H1 (cell line): Measurements from ENCODE around the gene SLC35E1. TPM values are rescaled to one million over a fixed set of nuclear protein-coding genes. Genes with fewer than 3 reads are reported as not detected.

ENCODE experiments used
- CTCF ChIA-PET: fragments of 300-600 bp; sonication (Branson Sonifier 250); formaldehyde crosslinking; loops from one replicate; lab custom pipeline; 2021; ENCODE audit not compliant: partially characterized antibody; lab: Charles Lee
- POLR2A ChIA-PET: fragments of 300-600 bp; sonication (Branson Sonifier 250); formaldehyde crosslinking; loops from one replicate; lab custom pipeline; 2021; ENCODE audit warnings: inconsistent platforms; ENCODE audit not compliant: partially characterized antibody; lab: Charles Lee
- DNase-seq, 2 experiments: peaks; one replicate each; pipeline versions ENCODE4 v3.0.0 to v3.0.0-alpha.2; 2010 to 2022; ENCODE audit warnings: low spot score in 2 of 2, low read depth in 1 of 2, mixed read lengths in 1 of 2
- FAIRE-seq: peaks from 2 replicates; lab custom pipeline; 2011; peaks lifted over from hg19 to GRCh38; lab: Jason Lieb, UNC
- H2AFZ ChIP-seq: 2 replicates; pipeline ENCODE4 v1.8.1; 2012; ENCODE audit warnings: low read length, inconsistent platforms
- H2AK5ac ChIP-seq: 2 replicates; pipeline ENCODE4 v1.6.1; 2013; ENCODE audit warnings: low read depth, low read length
- H2BK120ac ChIP-seq: replicated peaks from 2 replicates; pipeline ENCODE3; 2013; ENCODE audit warnings: low read depth, low read length, inconsistent platforms
- H2BK12ac ChIP-seq: 2 replicates; pipeline ENCODE4 v1.6.1; 2013; ENCODE audit warnings: low read depth, low read length
- H2BK15ac ChIP-seq: 2 replicates; pipeline ENCODE4 v1.6.1; 2013; ENCODE audit warnings: low read length
- H2BK20ac ChIP-seq: 2 replicates; pipeline ENCODE4 v1.6.1; 2013; ENCODE audit warnings: low read length
- H2BK5ac ChIP-seq: 2 replicates; pipeline ENCODE4 v1.6.1; 2013; ENCODE audit warnings: low read depth, low read length
- H3K14ac ChIP-seq: 2 replicates; pipeline ENCODE4 v1.6.1; 2013; ENCODE audit warnings: inconsistent platforms; ENCODE audit not compliant: insufficient read length
- H3K18ac ChIP-seq: 2 replicates; pipeline ENCODE4 v1.6.1; 2013; ENCODE audit warnings: low read length; ENCODE audit errors: extremely low read depth
- H3K23ac ChIP-seq: 2 replicates; pipeline ENCODE4 v1.6.1; 2013; ENCODE audit warnings: inconsistent platforms; ENCODE audit not compliant: insufficient read length
- H3K23me2 ChIP-seq: 2 replicates; pipeline ENCODE4 v1.6.1; 2013; ENCODE audit warnings: low read depth, low read length
- H3K27ac ChIP-seq: 2 replicates; pipeline ENCODE4 v1.6.1; 2011; ENCODE audit warnings: low read depth, low read length, inconsistent platforms
- H3K27me3 ChIP-seq, 4 experiments: replicated peaks in 1 of 4; 1 replicate in 1 of 4; 2 replicates in 3 of 4; pipeline versions ENCODE4 v1.6.1 to v1.8.1; 2011 to 2013; ENCODE audit warnings: low read length in 3 of 4, mild to moderate bottlenecking in 3 of 4, inconsistent platforms in 2 of 4, mixed read lengths in 2 of 4, moderate library complexity in 1 of 4; ENCODE audit not compliant: control insufficient read depth in 3 of 4, insufficient read depth in 3 of 4; ENCODE audit errors: extremely low read depth in 1 of 4
- H3K36me3 ChIP-seq, 4 experiments: 2 replicates each; pipeline versions ENCODE4 v1.6.1 to v1.8.1; 2011 to 2013; ENCODE audit warnings: mild to moderate bottlenecking in 4 of 4, low read length in 3 of 4, moderate library complexity in 2 of 4, control low read depth in 1 of 4, inconsistent platforms in 1 of 4; ENCODE audit not compliant: insufficient read depth in 4 of 4, control insufficient read depth in 2 of 4
- H3K4ac ChIP-seq: replicated peaks from 2 replicates; pipeline ENCODE3; 2013; ENCODE audit warnings: low read length, low read depth, mixed read lengths, inconsistent platforms; ENCODE audit not compliant: insufficient read length
- H3K4me1 ChIP-seq, 4 experiments: replicated peaks in 1 of 4; 1 replicate in 1 of 4; 2 replicates in 3 of 4; pipeline versions ENCODE4 v1.6.1 to v1.8.1; 2011 to 2013; ENCODE audit warnings: low read length in 3 of 4, inconsistent platforms in 2 of 4, mixed read lengths in 1 of 4; ENCODE audit not compliant: insufficient read depth in 4 of 4, control insufficient read depth in 3 of 4
- H3K4me2 ChIP-seq, 2 experiments: 2 replicates each; pipeline versions ENCODE4 v1.6.1 to v1.8.1; 2011 to 2013; ENCODE audit warnings: low read depth in 2 of 2, low read length in 2 of 2, control low read depth in 1 of 2, inconsistent platforms in 1 of 2, mild to moderate bottlenecking in 1 of 2; ENCODE audit not compliant: insufficient read depth in 1 of 2
- H3K4me3 ChIP-seq, 4 experiments: fragments of 200-600, 300-600 bp in 1 of 4; sonication (generic), shearing (Covaris generic), sonication (Bioruptor Twin) in 1 of 4; 2 replicates each; pipeline versions ENCODE4 v1.5.1 to v1.8.1; 2011 to 2016; ENCODE audit warnings: low read length in 4 of 4, low read depth in 3 of 4, control low read depth in 2 of 4, inconsistent platforms in 2 of 4, mild to moderate bottlenecking in 2 of 4, mixed read lengths in 1 of 4, moderate library complexity in 1 of 4; ENCODE audit not compliant: insufficient read depth in 2 of 4; ENCODE audit errors: extremely low read depth in 1 of 4
- H3K56ac ChIP-seq: replicated peaks from 2 replicates; pipeline ENCODE3; 2013; ENCODE audit warnings: low read depth, mild to moderate bottlenecking, mixed read lengths, low read length, inconsistent platforms; ENCODE audit not compliant: insufficient read length
- H3K79me1 ChIP-seq: 2 replicates; pipeline ENCODE4 v1.6.1; 2013; ENCODE audit warnings: low read depth, low read length, control low read depth
- H3K79me2 ChIP-seq, 2 experiments: 2 replicates each; pipeline versions ENCODE4 v1.6.1 to v1.8.1; 2012 to 2013; ENCODE audit warnings: low read length in 2 of 2, mild to moderate bottlenecking in 2 of 2, inconsistent platforms in 1 of 2; ENCODE audit not compliant: insufficient read depth in 2 of 2, control insufficient read depth in 1 of 2
- H3K9ac ChIP-seq, 4 experiments: replicated peaks in 1 of 4; 1 replicate in 1 of 4; 2 replicates in 3 of 4; pipeline versions ENCODE4 v1.6.1 to v1.8.1; 2011 to 2013; ENCODE audit warnings: low read depth in 3 of 4, low read length in 3 of 4, control low read depth in 2 of 4, mild to moderate bottlenecking in 2 of 4, moderate library complexity in 2 of 4, inconsistent platforms in 1 of 4; ENCODE audit errors: extremely low read depth in 1 of 4
- H3K9me3 ChIP-seq, 2 experiments: 2 replicates each; pipeline versions ENCODE4 v1.6.1 to v1.8.1; 2012 to 2013; ENCODE audit warnings: mild to moderate bottlenecking in 2 of 2, moderate library complexity in 2 of 2, control low read depth in 1 of 2, inconsistent platforms in 1 of 2, low read depth in 1 of 2, low read length in 1 of 2, mixed read lengths in 1 of 2; ENCODE audit not compliant: insufficient read depth in 2 of 2
- H4K20me1 ChIP-seq, 2 experiments: replicated peaks in 1 of 2; 2 replicates each; pipeline versions ENCODE3 to v1.8.1; 2011 to 2013; ENCODE audit warnings: inconsistent platforms in 2 of 2, low read length in 2 of 2, mild to moderate bottlenecking in 1 of 2; ENCODE audit not compliant: insufficient read depth in 2 of 2, control insufficient read depth in 1 of 2
- H4K5ac ChIP-seq: 2 replicates; pipeline ENCODE4 v1.6.1; 2013; ENCODE audit warnings: low read length, low read depth, mixed read lengths, inconsistent platforms; ENCODE audit not compliant: insufficient read length
- H4K8ac ChIP-seq: 2 replicates; pipeline ENCODE4 v1.8.0; 2013; ENCODE audit warnings: mild to moderate bottlenecking, moderate library complexity, low read length, inconsistent platforms; ENCODE audit not compliant: insufficient read depth; ENCODE audit errors: extremely low read depth
- H4K91ac ChIP-seq: replicated peaks from 2 replicates; pipeline ENCODE3; 2013; ENCODE audit warnings: low read length, mixed read lengths, inconsistent platforms; ENCODE audit not compliant: insufficient read length
- PHF8 ChIP-seq: fragments of 200-600 bp; sonication (generic); conservative IDR thresholded peaks from 2 replicates; pipeline ENCODE4 v1.7.1; 2012; ENCODE audit warnings: low read depth, mild to moderate bottlenecking, inconsistent platforms, low read length, moderate library complexity
- POU5F1 ChIP-seq: IDR thresholded peaks from 2 replicates; pipeline ENCODE4 v1.6.1; 2011; ENCODE audit warnings: low read depth, mild to moderate bottlenecking, low read length, moderate library complexity
- RXRA ChIP-seq: IDR thresholded peaks from 2 replicates; pipeline ENCODE4 v1.6.1; 2011; ENCODE audit warnings: low read depth, mild to moderate bottlenecking, low read length, moderate library complexity; ENCODE audit not compliant: insufficient read depth
- SP4 ChIP-seq: IDR thresholded peaks from 2 replicates; pipeline ENCODE4 v1.6.1; 2012; ENCODE audit warnings: low read length, inconsistent platforms
- WGBS, 2 experiments: shearing (Covaris generic) in 1 of 2; methylation state at CpG; one replicate each; pipeline versions ENCODE4 v1.1.6 to v1.1.7; 2013 to 2015; ENCODE audit warnings: low lambda C conversion rate in 2 of 2, mixed read lengths in 2 of 2, inconsistent platforms in 1 of 2, low coverage in 1 of 2, missing lambda C conversion rate in 1 of 2; ENCODE audit not compliant: insufficient replicate concordance in 2 of 2, insufficient coverage in 1 of 2, insufficient read length in 1 of 2; ENCODE audit errors: extremely low coverage in 1 of 2, missing lambda C conversion rate in 1 of 2; 5-methylcytosine and 5-hydroxymethylcytosine counted together
- polyA plus RNA-seq, 7 experiments: library from polyadenylated mRNA; depleted of rRNA in 3 of 7; stranded (reverse) in 5 of 7; unstranded in 2 of 7; fragments of >200 nt in 5 of 7; fragments of 200-250 nt in 2 of 7; gene quantifications; 1 replicate in 5 of 7; 2 replicates in 1 of 7; 4 replicates in 1 of 7; pipeline versions ENCODE4 v1.2.1 to v1.2.3, GENCODE V29; 2011 to 2013; ENCODE audit warnings: missing spikeins in 2 of 7, mixed read lengths in 2 of 7
- total RNA-seq: library from RNA; stranded (reverse); fragmentation: NEBNext Ultra II Directional; extraction: Animal tissue kit (Norgen Biotek cat#: 25700); gene quantifications from 2 replicates; pipeline ENCODE4 v1.2.1, GENCODE V29; 2021
- TF ChIP-seq, protein P1 (sequence below): IDR thresholded peaks from 2 replicates; pipeline ENCODE4 v1.6.1; 2011; ENCODE audit warnings: low read length, improper control_type of control experiment
- TF ChIP-seq, protein P2 (sequence below): IDR thresholded peaks from 2 replicates; pipeline ENCODE4 v1.6.1; 2011; ENCODE audit warnings: low read depth, mild to moderate bottlenecking, low read length; ENCODE audit not compliant: insufficient read depth
- TF ChIP-seq, protein P3 (sequence below), 3 experiments: IDR thresholded peaks; 1 replicate in 2 of 3; 2 replicates in 1 of 3; pipeline versions ENCODE4 v1.5.1 to v1.6.1; 2011; ENCODE audit warnings: low read length in 3 of 3, mild to moderate bottlenecking in 3 of 3, inconsistent platforms in 2 of 3, low read depth in 1 of 3, moderate library complexity in 1 of 3; ENCODE audit not compliant: insufficient read depth in 1 of 3; ENCODE audit errors: control extremely low read depth in 1 of 3

Gene SLC35E1
- total and polyA plus RNA-seq, 2 of the 8 experiments (the other 6 are each of a cell fraction or from before 2014, with no cell fraction given), result 26.0 to 31.9 TPM

DNA sequence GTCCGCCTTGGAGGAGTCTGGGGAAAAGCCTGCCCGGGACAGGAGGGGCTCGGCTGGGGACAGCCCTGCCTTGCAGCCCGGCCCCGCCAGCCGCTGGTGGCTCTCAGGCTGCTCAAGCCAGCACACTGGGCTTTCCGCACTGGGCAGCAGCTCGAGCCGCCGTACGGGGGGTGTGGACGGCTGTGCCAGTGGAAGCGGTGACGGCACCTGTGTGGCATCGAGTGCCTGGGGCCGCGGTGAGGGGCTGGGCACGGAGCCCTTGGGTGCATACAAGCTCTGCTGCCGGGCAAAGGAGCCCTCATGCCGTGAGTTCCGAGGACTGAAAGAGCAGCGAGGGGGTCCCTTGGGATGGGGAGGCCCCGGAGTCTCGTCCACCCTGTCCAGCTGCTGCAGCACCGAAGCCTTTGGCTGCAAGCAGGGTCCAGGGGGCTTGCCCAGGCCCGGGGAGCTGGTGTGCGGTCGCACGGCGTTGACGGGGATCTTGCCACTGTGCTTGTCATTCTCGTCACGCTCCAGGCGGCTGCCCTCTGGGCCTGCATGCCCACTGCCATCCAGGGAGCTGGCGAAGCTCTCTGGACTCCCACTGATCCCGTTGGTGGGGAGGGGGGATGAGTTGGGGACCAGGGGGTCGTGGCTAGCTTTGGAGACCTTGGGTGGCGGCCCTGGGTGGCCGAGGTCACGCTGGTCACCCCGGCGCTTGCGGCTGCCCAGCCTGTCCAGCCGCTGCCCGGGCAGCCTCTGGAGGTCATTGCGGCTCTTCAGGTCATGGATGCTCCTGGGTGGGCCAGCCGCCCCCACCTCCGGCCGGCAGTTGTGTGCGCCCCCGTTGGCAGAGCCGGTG is 4.7 kb upstream of the SLC35E1 start:
- Histone ChIP-seq H4K20me1 (peaks cover 16 to 26% of the 10 kb centered on the region in 2 experiments), H4K8ac (peak overlapping the region; percentile 35; the same call in 1 of the 2 replicates), H3K4me2 (no peak overlapping the region), H2BK15ac (no peak overlapping the region), H3K4me1 (peaks cover 0 to 3% (median 0%) of the 10 kb centered on the region in 4 experiments; a peak in 4 of 7 replicates), H2BK5ac (no peak overlapping the region), H3K27ac (no peak overlapping the region), H2AFZ (no peak overlapping the region), H3K36me3 (peaks cover 0 to 18% (median 7%) of the 10 kb centered on the region in 4 experiments; a peak in 6 of 8 replicates), H2BK20ac (no peak overlapping the region), H3K79me1 (peaks cover 33% of the 10 kb centered on the region), H3K18ac (no peak overlapping the region), H3K4ac (no peak overlapping the region), H3K4me3 (no peak overlapping the region), H3K14ac (no peak overlapping the region), H2BK120ac (no peak overlapping the region), H3K27me3 (no peaks in the 10 kb centered on the region), H3K79me2 (peaks cover 0 to 62% of the 10 kb centered on the region in 2 experiments; a peak in 2 of 4 replicates), H3K9ac (no peak overlapping the region), H2BK12ac (no peak overlapping the region), H3K23me2 (peaks cover 4% of the 10 kb centered on the region; the same call in 1 of the 2 replicates), H3K56ac (no peak overlapping the region), H4K5ac (no peak overlapping the region), H4K91ac (no peak overlapping the region), H3K9me3 (no peaks in the 10 kb centered on the region), H2AK5ac (no peak overlapping the region), H3K23ac (no peak overlapping the region)
- ChIA-PET POLR2A (interaction anchor here (0.7 to 2.6 kb wide), 6 partner anchors 7 to 51 kb away, joined by 3 to 11 read pairs (median 4); partner anchors contain the start of gene MED26), CTCF (interaction anchor here (0.7 kb wide), 1 partner anchor 70 kb away, joined by 3 read pairs; no protein-coding TSS in a partner anchor)
- no peak for FAIRE-seq
- 91% methylated on average over 42 of the region's 52 CpGs; no CpG with 5 or more reads in 1 of the 2 experiments for WGBS, 2 experiments
- DNase-seq, result no peak
- no peak for TF ChIP-seq SP4
- TF ChIP-seq RXRA, result no peak
- TF ChIP-seq, protein P1, sequence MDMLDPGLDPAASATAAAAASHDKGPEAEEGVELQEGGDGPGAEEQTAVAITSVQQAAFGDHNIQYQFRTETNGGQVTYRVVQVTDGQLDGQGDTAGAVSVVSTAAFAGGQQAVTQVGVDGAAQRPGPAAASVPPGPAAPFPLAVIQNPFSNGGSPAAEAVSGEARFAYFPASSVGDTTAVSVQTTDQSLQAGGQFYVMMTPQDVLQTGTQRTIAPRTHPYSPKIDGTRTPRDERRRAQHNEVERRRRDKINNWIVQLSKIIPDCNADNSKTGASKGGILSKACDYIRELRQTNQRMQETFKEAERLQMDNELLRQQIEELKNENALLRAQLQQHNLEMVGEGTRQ, result no peak
- TF ChIP-seq POU5F1, result no peak
- no peak for TF ChIP-seq PHF8
- TF ChIP-seq, protein P2, sequence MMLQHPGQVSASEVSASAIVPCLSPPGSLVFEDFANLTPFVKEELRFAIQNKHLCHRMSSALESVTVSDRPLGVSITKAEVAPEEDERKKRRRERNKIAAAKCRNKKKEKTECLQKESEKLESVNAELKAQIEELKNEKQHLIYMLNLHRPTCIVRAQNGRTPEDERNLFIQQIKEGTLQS, result no peak
- TF ChIP-seq, protein P3, sequence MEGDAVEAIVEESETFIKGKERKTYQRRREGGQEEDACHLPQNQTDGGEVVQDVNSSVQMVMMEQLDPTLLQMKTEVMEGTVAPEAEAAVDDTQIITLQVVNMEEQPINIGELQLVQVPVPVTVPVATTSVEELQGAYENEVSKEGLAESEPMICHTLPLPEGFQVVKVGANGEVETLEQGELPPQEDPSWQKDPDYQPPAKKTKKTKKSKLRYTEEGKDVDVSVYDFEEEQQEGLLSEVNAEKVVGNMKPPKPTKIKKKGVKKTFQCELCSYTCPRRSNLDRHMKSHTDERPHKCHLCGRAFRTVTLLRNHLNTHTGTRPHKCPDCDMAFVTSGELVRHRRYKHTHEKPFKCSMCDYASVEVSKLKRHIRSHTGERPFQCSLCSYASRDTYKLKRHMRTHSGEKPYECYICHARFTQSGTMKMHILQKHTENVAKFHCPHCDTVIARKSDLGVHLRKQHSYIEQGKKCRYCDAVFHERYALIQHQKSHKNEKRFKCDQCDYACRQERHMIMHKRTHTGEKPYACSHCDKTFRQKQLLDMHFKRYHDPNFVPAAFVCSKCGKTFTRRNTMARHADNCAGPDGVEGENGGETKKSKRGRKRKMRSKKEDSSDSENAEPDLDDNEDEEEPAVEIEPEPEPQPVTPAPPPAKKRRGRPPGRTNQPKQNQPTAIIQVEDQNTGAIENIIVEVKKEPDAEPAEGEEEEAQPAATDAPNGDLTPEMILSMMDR (IDR thresholded peaks at IDR 0.05; ENCODE audit: control extremely low read depth in 1 of 3, insufficient read depth in 1 of 3, low read depth in 1 of 3, low read length in 3 of 3), result no peak
